ENCODE measurements around the gene HIVEP2. TPM values are rescaled to one million over a fixed set of nuclear protein-coding genes. Genes with fewer than 3 reads are reported as not detected.

HIVEP2 gene
- total RNA-seq, 2 donors from 2014 or later = 1.7 to 2.4 TPM

DNA sequence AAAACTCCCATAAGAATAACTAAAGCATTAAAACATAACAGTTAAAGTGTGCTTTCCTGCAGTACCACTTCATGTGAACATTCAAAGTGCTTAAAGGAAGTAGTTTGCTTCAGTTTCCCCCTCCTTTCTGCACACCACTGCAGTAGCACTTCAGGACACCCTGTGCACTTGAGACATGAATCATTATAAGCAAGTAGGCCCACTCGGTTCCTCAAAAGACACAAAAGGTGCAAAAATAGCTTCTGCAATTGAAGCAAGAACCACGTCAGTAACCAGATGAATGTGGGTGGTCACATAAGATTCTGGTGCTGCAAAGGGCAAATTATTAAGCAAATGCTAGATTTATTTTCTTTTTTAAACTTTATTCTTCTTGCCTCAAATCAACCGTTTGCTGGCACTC, 160.6 kb downstream of the HIVEP2 start:
- no peak overlapping the region for H3K4me3 ChIP-seq (ENCODE audit: low read length)

DNA sequence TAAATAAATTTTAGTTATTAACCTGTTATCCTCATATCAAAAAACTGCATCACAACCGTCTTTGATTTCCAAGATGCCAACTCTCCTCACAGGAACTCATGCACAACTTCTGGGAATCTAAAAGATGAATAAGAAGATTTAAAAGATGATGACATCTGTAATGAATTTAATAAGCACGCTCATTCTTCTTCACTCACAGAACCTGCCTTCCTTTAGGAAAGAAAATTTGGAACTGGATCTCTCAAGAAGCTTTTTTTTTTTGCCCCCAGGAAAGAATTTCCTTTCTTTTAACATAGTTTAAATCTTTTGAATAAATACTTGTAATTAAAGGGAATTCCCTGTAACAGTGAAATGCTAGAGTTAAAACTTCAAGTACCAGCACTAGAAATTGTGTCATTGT, 161.5 kb downstream of the HIVEP2 start:
- H3K36me3 ChIP-seq (ENCODE audit: control insufficient read depth, insufficient read depth, low read length) = no peaks in the 10 kb centered on the region
- no peaks in the 10 kb centered on the region for H3K27me3 ChIP-seq (ENCODE audit: control insufficient read depth, insufficient read depth, low read length, poor library complexity, severe bottlenecking)
- no peak overlapping the region for H3K9ac ChIP-seq (ENCODE audit: extremely low read depth, low read length, poor library complexity, severe bottlenecking)
- Mint-ChIP-seq H3K27ac (no peak overlapping the region), H3K9me3 (no peaks in the 10 kb centered on the region), H3K36me3 (ENCODE audit: low read depth) (no peaks in the 10 kb centered on the region), H3K27me3 (ENCODE audit: insufficient read depth) (no peaks in the 10 kb centered on the region), H3K4me1 (peaks cover 12% of the 10 kb centered on the region), H3K4me3 (no peak overlapping the region)
- no peak overlapping the region for H3K4me3 ChIP-seq (ENCODE audit: low read length)
- TF ChIP-seq, protein P1, sequence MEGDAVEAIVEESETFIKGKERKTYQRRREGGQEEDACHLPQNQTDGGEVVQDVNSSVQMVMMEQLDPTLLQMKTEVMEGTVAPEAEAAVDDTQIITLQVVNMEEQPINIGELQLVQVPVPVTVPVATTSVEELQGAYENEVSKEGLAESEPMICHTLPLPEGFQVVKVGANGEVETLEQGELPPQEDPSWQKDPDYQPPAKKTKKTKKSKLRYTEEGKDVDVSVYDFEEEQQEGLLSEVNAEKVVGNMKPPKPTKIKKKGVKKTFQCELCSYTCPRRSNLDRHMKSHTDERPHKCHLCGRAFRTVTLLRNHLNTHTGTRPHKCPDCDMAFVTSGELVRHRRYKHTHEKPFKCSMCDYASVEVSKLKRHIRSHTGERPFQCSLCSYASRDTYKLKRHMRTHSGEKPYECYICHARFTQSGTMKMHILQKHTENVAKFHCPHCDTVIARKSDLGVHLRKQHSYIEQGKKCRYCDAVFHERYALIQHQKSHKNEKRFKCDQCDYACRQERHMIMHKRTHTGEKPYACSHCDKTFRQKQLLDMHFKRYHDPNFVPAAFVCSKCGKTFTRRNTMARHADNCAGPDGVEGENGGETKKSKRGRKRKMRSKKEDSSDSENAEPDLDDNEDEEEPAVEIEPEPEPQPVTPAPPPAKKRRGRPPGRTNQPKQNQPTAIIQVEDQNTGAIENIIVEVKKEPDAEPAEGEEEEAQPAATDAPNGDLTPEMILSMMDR (conservative IDR thresholded peaks at IDR 0.05) = no peak
- H3K27ac ChIP-seq (ENCODE audit: low read depth, low read length) = no peak overlapping the region
- H3K9me3 ChIP-seq (ENCODE audit: control insufficient read depth, low read length) = no peaks in the 10 kb centered on the region
- WGBS, 2 experiments (ENCODE audit: insufficient coverage in 1 of 2, insufficient read length in 1 of 2) = 100% methylated on average over 2 of the region's 2 CpGs; no CpG with 5 or more reads in 1 of the 2 experiments
- no peak for DNase-seq
- H3K4me1 ChIP-seq (ENCODE audit: control insufficient read depth, insufficient read depth, low read length) = peaks cover 5% of the 10 kb centered on the region

More for the DNA sequence above, 160.6 kb downstream of the HIVEP2 start:
- no peak overlapping the region for H3K9ac ChIP-seq (ENCODE audit: extremely low read depth, low read length, poor library complexity, severe bottlenecking)
- Mint-ChIP-seq H3K36me3 (ENCODE audit: low read depth) (no peaks in the 10 kb centered on the region), H3K27ac (no peak overlapping the region), H3K4me3 (no peak overlapping the region), H3K27me3 (ENCODE audit: insufficient read depth) (no peaks in the 10 kb centered on the region), H3K9me3 (no peaks in the 10 kb centered on the region), H3K4me1 (peaks cover 12% of the 10 kb centered on the region)
- H3K4me1 ChIP-seq (ENCODE audit: control insufficient read depth, insufficient read depth, low read length) = peaks cover 5% of the 10 kb centered on the region
- H3K27me3 ChIP-seq (ENCODE audit: control insufficient read depth, insufficient read depth, low read length, poor library complexity, severe bottlenecking) = no peaks in the 10 kb centered on the region
- TF ChIP-seq, protein P1 (conservative IDR thresholded peaks at IDR 0.05) = no peak
- 92 to 100% methylated on average over 2 to 3 of the region's 3 CpGs for WGBS, 2 experiments (ENCODE audit: insufficient coverage in 1 of 2, insufficient read length in 1 of 2)
- no peaks in the 10 kb centered on the region for H3K36me3 ChIP-seq (ENCODE audit: control insufficient read depth, insufficient read depth, low read length)
- no peak overlapping the region for H3K27ac ChIP-seq (ENCODE audit: low read depth, low read length)
- DNase-seq = no peak
- no peaks in the 10 kb centered on the region for H3K9me3 ChIP-seq (ENCODE audit: control insufficient read depth, low read length)

DNA sequence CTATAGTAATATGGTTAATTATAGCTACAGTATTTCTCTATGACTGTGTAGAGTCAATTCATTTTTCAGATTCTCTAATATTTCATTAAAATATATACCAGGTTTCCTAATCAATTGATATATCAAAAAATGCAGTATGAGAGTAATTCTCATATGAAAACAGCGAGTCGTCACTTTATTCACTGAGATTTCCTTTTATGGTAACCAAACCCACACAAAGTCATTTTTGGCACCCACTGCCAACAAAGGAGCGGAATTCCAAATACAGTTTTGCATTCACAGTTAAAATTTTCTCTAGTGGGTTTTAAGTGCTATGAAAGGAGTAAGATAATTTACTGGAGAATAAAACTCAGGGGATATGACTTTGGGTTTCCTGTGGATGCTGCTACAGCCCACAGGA, 163.8 kb downstream of the HIVEP2 start:
- Mint-ChIP-seq H3K27me3 (ENCODE audit: insufficient read depth) (no peaks in the 10 kb centered on the region), H3K4me3 (no peak overlapping the region), H3K9me3 (no peaks in the 10 kb centered on the region), H3K36me3 (ENCODE audit: low read depth) (no peaks in the 10 kb centered on the region), H3K4me1 (peaks cover 12% of the 10 kb centered on the region), H3K27ac (no peak overlapping the region)
- Histone ChIP-seq H3K9me3 (ENCODE audit: control insufficient read depth, low read length) (no peaks in the 10 kb centered on the region), H3K27me3 (ENCODE audit: control insufficient read depth, insufficient read depth, low read length, poor library complexity, severe bottlenecking) (no peaks in the 10 kb centered on the region), H3K36me3 (ENCODE audit: control insufficient read depth, insufficient read depth, low read length) (no peaks in the 10 kb centered on the region), H3K27ac (ENCODE audit: low read depth, low read length) (no peak overlapping the region), H3K9ac (ENCODE audit: extremely low read depth, low read length, poor library complexity, severe bottlenecking) (no peak overlapping the region), H3K4me3 (ENCODE audit: low read length) (no peak overlapping the region), H3K4me1 (ENCODE audit: control insufficient read depth, insufficient read depth, low read length) (peaks cover 5% of the 10 kb centered on the region)
- 100% methylated on average over 3 of the region's 3 CpGs; no CpG with 5 or more reads in 1 of the 2 experiments for WGBS, 2 experiments (ENCODE audit: insufficient coverage in 1 of 2, insufficient read length in 1 of 2)
- TF ChIP-seq, protein P1 (conservative IDR thresholded peaks at IDR 0.05) = no peak
- no peak for DNase-seq

All from endodermal cell (in vitro differentiated cells).